ENCODE measurements around the gene ANXA9.
A peak's percentile ranks its signal among the peaks of the same experiment; 100 is the strongest.

ANXA9 gene

GRCh38 chr1:150974580-150975478 is 7.3 kb upstream of the ANXA9 start, which contains the start of gene CERS2:
Gene CERS2 (minus strand): TSS chr1:150974835. CDS start chr1:150969090, 5,745 bp downstream.
- no peak for DNase-seq (ENCODE audit: low read depth)

DNA sequence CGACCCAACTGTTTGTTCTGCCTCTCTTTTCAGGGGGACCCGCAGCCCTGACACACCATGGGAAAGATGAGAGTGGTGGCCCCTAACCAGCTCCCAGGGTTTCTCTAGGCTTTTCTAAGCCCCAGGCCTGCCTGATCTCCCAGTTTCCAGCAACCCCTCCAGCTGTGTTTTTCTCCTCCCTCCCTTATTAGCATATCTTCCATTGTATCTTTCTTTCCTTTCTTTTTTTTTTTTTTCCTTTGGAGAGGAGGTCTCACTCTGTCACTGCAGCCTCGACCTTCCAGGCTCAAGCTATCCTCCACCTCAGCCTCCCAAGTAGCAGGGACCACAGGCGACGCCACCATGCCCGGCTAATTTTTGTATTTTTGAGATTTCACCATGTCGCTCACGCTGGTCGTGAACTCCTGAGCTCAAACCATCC is 5.7 kb upstream of the ANXA9 start:
- DNase-seq (ENCODE audit: low read depth): no peak

DNA sequence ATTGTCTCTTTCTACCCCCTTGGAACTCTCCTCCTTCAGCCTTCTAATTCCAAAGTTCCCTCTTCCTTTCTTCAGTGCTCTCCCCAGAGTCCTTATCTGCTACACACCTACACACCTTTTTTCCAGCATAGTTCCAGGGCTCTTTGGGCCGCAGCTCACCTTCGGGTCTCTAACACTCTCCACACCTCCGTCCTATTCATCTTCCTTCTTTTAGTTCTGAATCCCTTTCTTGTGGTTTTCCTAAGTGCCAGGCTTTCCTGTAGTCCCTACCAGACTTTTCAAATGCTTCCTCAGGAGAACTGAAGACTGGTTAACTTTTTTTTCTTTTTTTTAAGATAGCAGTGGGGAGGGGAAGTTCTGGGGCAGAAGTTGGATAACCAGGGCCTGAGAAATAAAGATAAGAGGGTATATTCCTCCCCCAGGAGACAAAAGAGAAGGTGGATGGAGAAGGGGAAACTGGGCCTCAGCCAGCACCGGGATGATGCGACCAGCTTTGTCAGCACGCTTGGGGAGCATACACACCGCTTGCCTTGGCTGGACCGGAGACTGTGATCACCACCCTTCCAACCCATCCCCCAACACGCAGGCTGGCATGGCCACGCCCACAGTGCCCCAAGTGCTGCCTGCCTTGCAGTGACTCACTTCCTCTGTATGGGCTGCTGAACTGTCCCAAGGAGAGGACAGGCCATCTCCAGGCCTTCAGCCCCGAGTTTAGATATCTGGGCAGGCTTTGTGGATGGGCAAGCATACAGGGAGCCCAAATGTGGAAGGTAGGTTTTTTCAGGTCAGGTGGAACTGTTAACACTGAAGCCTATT is 5.0 kb upstream of the ANXA9 start:
- peak; percentile 47 for DNase-seq (ENCODE audit: low read depth)

GRCh38 chr1:150979092-150980056 is 2.7 kb upstream of the ANXA9 start:
- peak; percentile 78 for DNase-seq (ENCODE audit: low read depth)

DNA sequence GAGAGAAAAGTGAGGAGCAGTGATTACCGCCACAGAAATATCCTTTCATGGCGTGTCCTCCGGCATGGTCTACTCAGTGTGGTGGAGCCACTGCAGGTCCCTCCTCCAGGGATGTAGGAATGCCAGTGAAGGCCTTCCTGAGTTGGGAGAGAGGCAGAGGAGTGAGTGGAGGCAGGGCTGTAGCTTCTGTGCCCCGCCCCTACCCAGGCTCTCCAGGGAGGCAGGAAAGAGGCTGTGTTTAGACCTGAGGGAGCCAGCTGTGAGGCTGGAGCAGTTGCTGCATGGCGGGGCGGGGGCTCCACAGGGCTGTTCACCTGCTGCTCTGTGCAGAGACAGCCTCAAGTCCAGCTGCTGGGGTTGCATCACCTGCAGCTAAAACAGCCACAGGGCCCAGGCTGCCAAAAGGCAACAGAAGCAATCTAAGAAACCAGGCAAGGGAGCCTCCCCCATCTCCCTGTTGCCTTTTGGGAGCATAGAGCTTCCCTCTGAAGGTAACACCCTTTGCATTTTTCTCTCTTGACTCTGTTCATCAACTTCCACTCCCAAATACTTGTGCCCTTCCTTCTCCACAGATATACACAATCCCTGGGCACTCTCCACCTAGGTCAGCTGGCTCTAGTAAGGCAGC is 801 bp upstream of the ANXA9 start:
- no peak for DNase-seq (ENCODE audit: low read depth)

DNA sequence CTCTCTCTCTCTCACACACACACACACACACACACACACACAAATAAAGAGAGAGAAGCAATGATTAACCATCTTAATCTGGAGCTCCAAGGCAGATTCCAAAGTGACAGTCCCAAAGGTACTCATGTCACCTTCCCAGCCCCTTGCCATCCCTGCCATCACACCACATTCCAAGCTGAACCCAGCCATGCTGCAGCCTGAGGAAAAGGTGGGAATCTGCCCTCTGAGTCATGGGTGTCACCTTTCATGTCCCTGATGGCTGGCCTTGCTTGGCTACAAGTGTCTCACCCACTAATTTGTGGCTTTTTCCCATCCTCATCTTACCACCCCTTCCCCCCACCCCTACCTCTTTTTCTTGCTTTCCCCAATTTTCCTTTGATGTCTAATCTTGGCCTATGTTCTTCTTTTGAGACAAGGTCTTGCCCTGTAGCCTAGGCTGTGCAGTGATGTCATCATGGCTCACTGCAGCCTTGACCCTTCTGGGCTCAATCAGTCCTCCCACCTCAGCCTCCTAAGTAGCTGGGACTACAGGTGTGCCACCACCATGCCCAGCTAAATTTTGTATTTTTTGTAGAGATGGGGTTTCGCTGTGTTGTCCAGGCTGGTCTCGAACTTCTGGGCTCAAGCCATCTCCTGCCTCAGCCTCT is 3.2 kb downstream of the ANXA9 start:
- DNase-seq (ENCODE audit: low read depth): no peak

- DNase-seq (ENCODE audit: low read depth): no peak
Measured at GRCh38 chr1:150987924-150988323, 5.8 kb downstream of the ANXA9 start.

DNA sequence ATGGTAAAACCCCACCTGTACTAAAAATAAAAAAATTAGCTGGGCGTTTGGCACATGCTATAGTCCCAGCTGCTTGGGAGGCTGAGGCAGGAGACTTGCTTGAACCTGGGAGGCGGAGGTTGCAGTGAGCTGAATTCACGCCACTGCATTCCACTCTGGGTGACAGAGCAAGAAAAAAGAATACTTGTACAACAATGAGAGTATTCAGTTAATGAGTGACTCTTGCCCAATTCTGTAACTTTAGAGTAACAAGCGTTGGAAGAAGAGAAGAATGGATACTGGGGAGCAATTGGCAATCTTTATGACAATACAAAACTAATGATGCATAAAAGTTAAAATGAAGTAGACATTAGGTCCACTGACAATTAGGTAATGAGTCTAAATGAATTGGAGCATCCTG is 10.5 kb downstream of the ANXA9 start:
- no peak for DNase-seq (ENCODE audit: low read depth)

DNA sequence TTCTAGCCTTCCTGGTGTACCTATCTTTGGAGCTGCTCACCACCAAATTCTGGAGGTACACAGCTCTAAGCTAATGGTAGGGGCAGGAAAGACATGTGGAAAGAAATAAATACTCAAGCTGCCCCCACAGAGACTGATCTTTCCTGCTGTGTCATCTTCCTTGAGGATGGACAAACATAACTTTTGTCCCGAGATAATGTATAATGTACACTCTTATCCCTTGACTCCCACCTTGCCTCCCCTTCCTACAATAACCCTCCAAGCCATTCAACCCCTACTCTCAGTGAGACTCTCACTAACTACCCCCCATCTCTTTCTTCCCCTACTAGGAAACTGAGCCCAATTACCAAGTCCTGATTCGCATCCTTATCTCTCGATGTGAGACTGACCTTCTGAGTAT is 12.2 kb downstream of the ANXA9 start:
- no peak for DNase-seq (ENCODE audit: low read depth)

GRCh38 chr1:150995460-150995859 is 13.4 kb downstream of the ANXA9 start:
- DNase-seq (ENCODE audit: low read depth): no peak

DNA sequence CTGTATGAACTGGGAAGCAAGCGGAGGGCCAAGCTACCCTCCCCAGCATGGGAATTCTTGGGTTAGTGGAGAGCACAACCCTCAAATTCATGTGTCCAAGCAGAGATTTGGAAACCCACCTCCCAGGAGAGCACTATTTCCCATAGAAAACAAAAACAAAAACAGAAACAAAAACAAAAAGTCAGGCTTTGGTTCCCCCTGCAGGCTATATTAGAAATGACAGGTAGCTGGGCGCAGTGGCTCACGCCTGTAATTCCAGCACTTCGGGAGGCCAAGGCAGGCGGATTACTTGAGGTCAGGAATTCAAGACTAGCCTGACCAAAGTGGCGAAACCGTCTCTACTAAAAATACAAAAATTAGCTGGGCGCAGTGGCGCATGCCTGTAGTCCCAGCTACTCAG is 13.8 kb downstream of the ANXA9 start:
- no peak for DNase-seq (ENCODE audit: low read depth)

DNA sequence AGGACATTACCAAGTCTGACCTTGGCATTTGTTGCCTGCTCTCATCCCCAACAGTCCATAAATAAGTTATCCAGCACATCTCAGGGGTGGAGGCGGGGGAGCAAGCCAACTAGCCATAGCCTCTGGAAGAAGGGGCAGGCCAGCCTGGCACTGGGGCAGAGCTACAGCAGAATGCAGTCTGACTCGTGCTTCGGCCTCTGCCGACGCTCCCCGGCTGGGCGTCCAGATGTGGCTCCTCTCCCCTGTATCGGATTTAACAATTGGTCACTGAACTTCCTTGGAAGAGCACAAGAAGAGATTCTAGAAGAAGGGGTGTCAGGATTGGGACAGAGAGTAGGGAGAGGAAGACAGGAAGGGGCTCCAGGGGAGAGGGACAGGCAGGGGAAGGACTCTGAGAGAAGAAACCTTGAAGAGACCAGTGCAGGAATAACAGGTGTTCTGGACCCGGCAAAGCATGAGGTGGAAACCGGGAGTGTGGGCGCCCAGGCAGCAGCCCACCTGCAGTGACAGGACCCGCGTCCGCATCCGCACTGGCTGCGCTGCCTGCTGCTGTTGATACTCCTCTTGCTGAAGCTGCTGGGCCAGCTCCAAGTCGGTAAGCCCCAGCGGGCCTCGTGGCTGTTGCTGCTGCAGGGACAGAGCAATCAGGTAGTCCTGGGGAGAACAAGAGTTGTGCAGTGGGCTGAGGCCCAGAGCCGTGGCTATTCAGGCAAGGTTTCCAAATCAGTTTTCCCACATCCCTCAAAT is 15.2 kb downstream of the ANXA9 start:
- DNase-seq (ENCODE audit: low read depth): no peak

DNA sequence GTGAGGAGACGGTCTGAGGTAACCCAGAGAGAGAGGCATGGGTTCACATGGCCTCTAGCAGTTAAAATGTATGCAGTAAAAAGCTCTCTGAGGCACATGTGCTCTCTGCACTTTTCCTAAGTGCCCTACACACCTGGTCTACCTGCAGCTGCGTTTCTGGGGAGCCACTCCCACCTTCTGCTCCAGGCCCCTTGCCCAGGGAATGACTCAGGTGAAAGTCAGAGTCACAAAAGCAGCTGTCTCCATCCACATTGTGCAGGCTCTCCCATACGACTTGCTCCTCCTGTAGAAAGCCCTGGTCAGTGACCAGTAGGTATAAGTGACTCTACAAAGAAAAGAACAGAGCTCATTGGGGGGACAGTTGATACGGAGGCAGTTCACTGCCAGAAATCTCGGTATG is 15.9 kb downstream of the ANXA9 start:
- no peak for DNase-seq (ENCODE audit: low read depth)

DNA sequence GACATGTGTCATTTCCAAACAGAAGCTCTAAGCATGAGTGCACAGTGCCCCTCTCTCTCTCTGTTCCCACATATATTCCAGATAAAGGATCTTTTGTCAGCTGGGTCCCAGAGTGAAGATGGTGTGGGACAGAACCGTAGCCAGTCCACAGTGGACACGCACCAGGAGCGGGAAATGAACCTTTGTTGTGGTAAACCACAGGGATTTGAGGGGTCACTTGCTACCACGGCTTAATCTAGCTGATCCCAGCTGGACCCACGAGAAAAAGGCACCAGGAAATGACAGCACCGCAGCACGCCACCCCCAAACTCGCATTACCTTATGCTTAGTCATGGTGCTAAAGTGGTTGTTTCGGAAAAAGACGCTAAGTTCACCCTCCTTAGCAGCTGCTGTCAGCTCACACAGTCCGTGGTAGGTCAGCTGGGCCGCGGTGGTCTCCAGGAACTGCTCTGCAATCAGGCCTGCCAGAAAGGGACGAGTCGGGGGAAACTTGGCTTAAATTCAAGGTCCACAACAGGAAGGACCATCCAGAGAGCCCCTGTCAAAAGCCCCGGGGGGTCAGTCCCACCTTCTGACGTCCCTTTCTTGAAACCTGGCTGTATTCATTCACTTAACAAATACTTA is 17.1 kb downstream of the ANXA9 start:
- no peak for DNase-seq (ENCODE audit: low read depth)

- DNase-seq (ENCODE audit: low read depth): no peak
Measured at GRCh38 chr1:150999926-151000325, 17.8 kb downstream of the ANXA9 start.

DNA sequence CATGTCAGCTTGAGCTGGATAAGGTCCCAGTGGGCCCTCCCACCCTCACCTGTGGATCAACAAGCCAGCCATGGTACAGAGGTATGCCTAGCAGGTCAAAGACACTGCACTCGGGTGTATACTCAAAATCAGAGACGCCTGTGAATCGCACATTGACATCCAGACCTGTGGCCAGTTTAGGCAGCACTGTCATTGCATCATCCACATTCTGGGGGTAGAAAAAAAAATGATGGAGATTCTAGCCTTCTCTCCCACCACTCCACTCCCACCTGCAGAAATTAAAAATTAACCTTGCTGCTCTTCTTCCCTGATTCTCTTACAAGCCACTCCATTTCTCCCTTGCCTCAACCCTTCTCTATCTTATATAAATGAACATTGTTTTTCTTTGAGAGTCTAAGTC is 18.3 kb downstream of the ANXA9 start:
- DNase-seq (ENCODE audit: low read depth): no peak

DNA sequence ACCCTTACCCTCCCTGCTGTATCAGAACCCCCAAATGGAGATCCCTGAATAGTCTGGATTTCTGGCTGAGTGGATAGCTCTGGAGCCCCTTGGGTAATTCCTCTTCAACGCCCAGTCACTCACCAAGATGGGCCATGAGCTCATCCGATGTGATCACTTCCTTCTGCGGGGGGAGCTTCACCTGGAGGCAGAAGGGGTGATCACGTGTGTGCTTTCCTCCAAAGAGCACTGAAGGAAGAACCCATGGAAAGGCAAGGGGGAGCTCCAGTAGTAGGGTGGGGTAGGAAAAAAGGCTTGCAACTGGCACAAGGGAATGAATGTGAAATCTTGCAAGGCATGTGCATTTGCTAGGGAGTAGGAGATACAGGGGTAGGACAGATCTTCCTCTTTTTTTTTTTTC is 19.5 kb downstream of the ANXA9 start:
- no peak for DNase-seq (ENCODE audit: low read depth)

DNA sequence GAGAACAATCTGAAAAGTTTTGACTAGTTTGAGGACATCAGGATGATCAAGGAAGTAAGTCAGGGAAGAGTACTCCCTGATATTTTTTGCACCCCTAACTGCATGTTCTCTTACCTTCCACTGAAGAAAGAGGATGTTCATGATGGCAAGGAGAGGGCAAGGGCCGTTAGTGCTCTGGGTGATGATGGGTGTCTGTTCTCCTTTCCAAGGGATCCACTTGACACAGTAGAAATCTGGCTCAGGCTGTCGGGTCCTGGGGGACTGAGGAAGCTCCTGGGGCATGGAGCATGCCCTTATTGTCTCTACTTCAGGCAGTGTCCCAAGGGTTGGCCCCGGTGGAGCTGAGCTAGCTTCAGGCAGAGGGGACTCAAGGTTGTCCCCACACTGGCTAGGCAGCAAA is 20.0 kb downstream of the ANXA9 start:
- DNase-seq (ENCODE audit: low read depth): no peak

- no peak for DNase-seq (ENCODE audit: low read depth)
Measured at GRCh38 chr1:151002611-151003010, 20.5 kb downstream of the ANXA9 start.

GRCh38 chr1:151003180-151003579 is 21.1 kb downstream of the ANXA9 start:
- DNase-seq (ENCODE audit: low read depth): no peak
